ENCODE results near the gene RAP1B. TPM values are rescaled to one million over a fixed set of nuclear protein-coding genes. Genes with fewer than 3 reads are reported as not detected.

Gene RAP1B
- total and polyA plus RNA-seq, 2 of the 4 experiments (the other 2 are of a cell fraction) = 159 to 200 TPM

DNA sequence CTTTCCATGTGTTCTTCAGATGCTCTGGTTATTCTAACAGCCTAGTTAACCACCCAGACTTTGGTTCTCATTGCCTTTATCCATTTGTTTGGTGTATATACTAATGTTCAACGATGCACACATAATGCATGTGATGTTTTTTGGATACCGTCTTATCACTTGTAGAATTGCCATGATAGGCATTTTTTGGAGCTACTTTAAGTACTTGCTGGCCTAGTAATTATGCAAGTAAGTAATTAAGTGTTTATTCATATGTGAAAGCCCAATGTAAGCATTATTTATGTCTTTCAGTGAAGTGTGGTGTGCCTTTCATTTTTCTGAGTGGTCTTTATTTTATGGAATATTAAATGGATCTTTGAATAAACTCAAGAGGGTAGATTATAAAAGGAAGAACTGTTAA lies 14.2 kb downstream of the RAP1B start:
- H3K36me3 ChIP-seq (ENCODE audit: control insufficient read depth, insufficient read depth, low read length) = peaks cover 13% of the 10 kb centered on the region
- no peak overlapping the region for H3K4me3 ChIP-seq (ENCODE audit: insufficient read depth, low read depth, low read length)
- TF ChIP-seq SMC3 (IDR thresholded peaks at IDR 0.05; ENCODE audit: low read depth, low read length) (no peak), MAFK (IDR thresholded peaks at IDR 0.05; ENCODE audit: low read depth, low read length) (peak; percentile 37)
- no peak overlapping the region for H2BK15ac ChIP-seq (ENCODE audit: low read depth, low read length)
- H2BK5ac ChIP-seq (ENCODE audit: low read depth, low read length, poor library complexity, severe bottlenecking) = no peak overlapping the region
- DNase-seq = no peak
- BruUV-seq (replicated peaks) = no TSS peak
- no peak overlapping the region for H3K4ac ChIP-seq (ENCODE audit: low read depth, low read length)
- no peak overlapping the region for H3K56ac ChIP-seq (ENCODE audit: extremely low read depth, insufficient read depth, low read length)
- H3K14ac ChIP-seq (replicated peaks; ENCODE audit: low read depth, low read length) = no peak overlapping the region
- peaks cover 3% of the 10 kb centered on the region; the same call in 1 of the 2 replicates for H3K9me3 ChIP-seq (ENCODE audit: control insufficient read depth, insufficient read depth, low read length)
- peak overlapping the region; percentile 54; the same call in 1 of the 2 replicates for H3K23ac ChIP-seq (ENCODE audit: low read depth, low read length)
- H4K20me1 ChIP-seq (ENCODE audit: insufficient read depth, low read length) = peaks cover 86% of the 10 kb centered on the region
- ATAC-seq (ENCODE audit: low read depth) = no peak
- peaks cover 10% of the 10 kb centered on the region for H3K4me1 ChIP-seq (ENCODE audit: control insufficient read depth, insufficient read depth, low read length)
- H3K27me3 ChIP-seq (ENCODE audit: control insufficient read depth, insufficient read depth, low read length) = no peaks in the 10 kb centered on the region
- H2AK5ac ChIP-seq (ENCODE audit: low read depth, low read length) = no peak overlapping the region
- no peak overlapping the region for H3K27ac ChIP-seq (ENCODE audit: insufficient read depth, low read length)
- in situ Hi-C loops (cut with MboI; ENCODE audit: low sequenced_read_pairs) = no loop called here
- H3K9me1 ChIP-seq (ENCODE audit: insufficient read depth, low read length) = peaks cover 6% of the 10 kb centered on the region; the same call in 1 of the 2 replicates
- no peak overlapping the region for H4K91ac ChIP-seq (ENCODE audit: insufficient read depth, low read depth, low read length)
- H4K5ac ChIP-seq (ENCODE audit: low read depth, low read length) = no peak overlapping the region
- intact Hi-C loops (cut with micrococcal nuclease) = no loop called here
- H2BK120ac ChIP-seq (ENCODE audit: low read depth, low read length) = no peak overlapping the region
- no peak overlapping the region for H4K8ac ChIP-seq (ENCODE audit: low read depth in 2 of 2, low read length in 2 of 2)
- no peak overlapping the region for H2AK9ac ChIP-seq (replicated peaks; ENCODE audit: low read depth, low read length, poor library complexity)
- peaks cover 5 to 39% of the 10 kb centered on the region in 2 experiments; a peak in 3 of 4 replicates for H3K79me1 ChIP-seq (ENCODE audit: low read depth in 1 of 2, low read length in 2 of 2)
- no CpG with 5 or more reads among the region's 2 CpGs for WGBS, 2 experiments (ENCODE audit: extremely low coverage in 2 of 2, insufficient read length in 1 of 2)
- dilution Hi-C loops (cut with HindIII; ENCODE audit: low sequenced_read_pairs, unreplicated experiment) = no loop called here
- no peak overlapping the region for H3K4me2 ChIP-seq (ENCODE audit: low read depth, low read length)
- CTCF ChIA-PET = no interaction called here
- no peak overlapping the region for H3K9ac ChIP-seq (ENCODE audit: low read depth, low read length)
- POLR2A ChIA-PET (ENCODE audit: unreplicated experiment) = no interaction called here
- no peak overlapping the region for H2AFZ ChIP-seq (replicated peaks; ENCODE audit: low read length, poor library complexity)
- no peak overlapping the region for H3K18ac ChIP-seq (ENCODE audit: low read depth, low read length)
- H2BK20ac ChIP-seq (ENCODE audit: low read depth, low read length) = no peak overlapping the region

All from IMR-90 (cell line).